ENCODE measurements around the gene NECAP2. TPM values are rescaled to one million over a fixed set of nuclear protein-coding genes. Genes with fewer than 3 reads are reported as not detected.
"Not testable (repeated sequence)": the region's sequence is repeated elsewhere in the genome, so short reads cannot be mapped to it uniquely, and the experiment has no call there.

NECAP2 gene
- total RNA-seq, 1 donor from 2014 or later: 51.3 TPM

GRCh38 chr1:16458831-16459230, 18.3 kb downstream of the NECAP2 start:
- no peak for DNase-seq (ENCODE audit: low spot score)

DNA sequence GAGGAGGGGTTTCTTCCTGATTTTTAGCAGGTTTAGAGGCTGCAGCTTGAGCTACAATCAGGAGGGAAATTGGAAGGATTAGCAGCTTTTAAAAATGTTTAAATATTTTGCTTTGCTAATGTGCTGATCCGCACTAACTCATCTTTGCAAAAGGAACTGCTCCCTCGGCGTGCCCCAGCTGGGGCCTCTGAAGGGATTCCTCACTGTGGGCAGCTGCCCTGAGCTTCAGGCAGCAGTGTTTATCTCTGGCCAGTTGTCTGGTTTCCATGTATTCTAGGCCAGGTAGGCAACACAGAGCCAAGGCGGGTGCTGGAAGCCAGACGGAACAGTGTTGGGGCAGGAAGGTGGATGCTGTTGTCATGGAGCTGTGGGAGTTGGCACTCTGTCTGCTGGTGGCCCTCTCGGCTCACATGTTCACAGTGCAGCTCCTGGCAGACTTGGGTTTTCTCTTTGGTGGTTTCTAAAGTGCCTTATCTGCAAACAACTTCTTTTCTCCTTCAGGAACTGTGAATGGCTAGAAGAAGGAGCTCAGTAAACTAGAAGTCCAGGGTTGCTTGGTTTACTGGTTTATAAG, 18.9 kb downstream of the NECAP2 start:
- DNase-seq (ENCODE audit: low spot score): no peak

DNA sequence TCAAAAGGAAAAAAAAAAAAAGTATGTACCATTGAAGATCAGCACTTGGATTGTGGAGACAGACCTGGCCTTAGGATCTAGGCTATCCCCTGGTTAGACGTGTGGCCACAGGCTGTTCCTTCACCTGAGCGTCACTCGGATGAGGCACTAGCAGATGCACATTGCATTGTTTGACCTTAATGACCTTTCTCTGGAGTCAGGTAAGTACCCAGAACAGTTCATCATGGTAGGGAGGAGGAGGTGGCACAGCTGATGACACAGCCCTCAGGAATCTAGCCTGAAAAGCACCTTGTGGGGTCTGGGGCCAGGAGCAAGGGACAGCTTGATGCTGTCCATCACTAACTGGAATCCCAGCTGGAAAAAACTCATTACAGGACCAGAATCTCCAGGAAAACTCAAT, 21.2 kb downstream of the NECAP2 start:
- DNase-seq (ENCODE audit: low spot score): no peak

- no peak for DNase-seq (ENCODE audit: low spot score)
Measured at GRCh38 chr1:16462773-16463330, 22.3 kb downstream of the NECAP2 start.

GRCh38 chr1:16464917-16465625, 24.5 kb downstream of the NECAP2 start:
- DNase-seq (ENCODE audit: low spot score): no peak

GRCh38 chr1:16468558-16468957, 28.0 kb downstream of the NECAP2 start:
- DNase-seq (ENCODE audit: low spot score): no peak

- DNase-seq (ENCODE audit: low spot score): no peak
Measured at GRCh38 chr1:16474166-16474800, 33.8 kb downstream of the NECAP2 start.

DNA sequence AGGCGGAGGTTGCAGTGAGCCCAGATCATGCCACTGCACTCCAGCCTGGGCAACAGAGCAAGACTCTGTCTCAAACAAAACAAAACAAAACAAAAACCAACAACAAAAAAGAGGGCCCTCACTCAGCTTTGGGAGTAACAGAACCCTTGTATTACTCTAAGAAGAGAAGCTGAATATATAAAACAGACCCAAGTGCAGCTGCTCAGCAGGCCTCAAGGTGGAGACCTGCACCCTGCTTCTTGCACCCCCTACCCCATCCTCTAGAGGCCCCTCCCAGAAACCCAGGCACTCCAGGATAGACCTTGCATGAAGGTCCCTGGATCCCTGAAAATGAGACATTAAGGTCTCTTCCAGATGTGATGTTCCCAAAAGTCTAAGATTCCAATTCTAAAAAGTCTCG, 34.4 kb downstream of the NECAP2 start:
- not testable (repeated sequence) for DNase-seq (ENCODE audit: low spot score)

DNA sequence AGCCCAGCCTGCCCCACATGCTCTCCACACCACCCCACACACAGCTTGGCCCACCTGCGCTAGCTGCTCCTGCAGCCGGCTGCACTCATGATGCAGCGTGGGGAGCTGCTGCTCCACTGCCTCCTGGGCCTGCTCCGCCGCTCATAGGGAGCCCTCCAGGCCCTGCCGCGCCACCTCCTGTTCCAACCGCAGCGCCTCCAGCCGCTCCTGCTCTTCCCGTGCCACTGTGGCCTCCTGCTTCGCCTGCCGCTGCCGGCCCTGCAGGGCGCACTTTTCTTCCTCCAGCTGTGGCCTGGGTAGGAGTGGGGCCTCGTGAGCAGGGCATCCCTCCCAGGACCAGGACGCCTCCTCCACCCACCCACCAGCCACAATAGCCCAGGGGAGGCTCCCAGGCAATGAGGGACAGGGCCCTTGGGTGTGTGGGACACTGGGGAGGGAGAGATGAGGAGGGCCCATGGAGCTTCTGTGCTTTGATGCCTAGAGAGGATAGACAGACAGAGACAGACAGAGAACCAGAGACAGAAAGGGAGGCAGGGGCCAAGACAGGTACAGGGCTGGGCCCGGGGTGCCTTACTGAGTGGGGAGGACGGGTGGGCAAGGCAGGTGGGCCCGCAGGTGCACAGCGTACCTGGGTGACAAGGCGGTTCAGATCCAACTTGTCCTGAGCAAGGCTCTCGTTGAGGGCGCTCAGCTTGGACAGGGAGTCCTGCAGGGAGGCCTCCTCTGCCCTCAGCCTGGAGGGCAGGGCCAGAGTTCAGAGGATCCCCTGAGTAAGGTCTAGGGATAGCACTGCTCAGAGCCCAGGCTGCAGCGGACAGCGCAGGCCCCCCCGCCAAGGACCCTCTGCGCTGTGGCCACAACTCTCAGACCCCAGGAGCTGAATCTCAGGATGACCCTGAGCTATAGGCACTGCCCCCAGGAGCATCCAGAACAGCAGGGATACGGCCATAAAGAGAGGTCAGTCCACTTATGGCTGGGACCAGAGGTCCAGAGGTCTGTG, 35.5 kb downstream of the NECAP2 start:
- DNase-seq (ENCODE audit: low spot score): not testable (repeated sequence)

DNA sequence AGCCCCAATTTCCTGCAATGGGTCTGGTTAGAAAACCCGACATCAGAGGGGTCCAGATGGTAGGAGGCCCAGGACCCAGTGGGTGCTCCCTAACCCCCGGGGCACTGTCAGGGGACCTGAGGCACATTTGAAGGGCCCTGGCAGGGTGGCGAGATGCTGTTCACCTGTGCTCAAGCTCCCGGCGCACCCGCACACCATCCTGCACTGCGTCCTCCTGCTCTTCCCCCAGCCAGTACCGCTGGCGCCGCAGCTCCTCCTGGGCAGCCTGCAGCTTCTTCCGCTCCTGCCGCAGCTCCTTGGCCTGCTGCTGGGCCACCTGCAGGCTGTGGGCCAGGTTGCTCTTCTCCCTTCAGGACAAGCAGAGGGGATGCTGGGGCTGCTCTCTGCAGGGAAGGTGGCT, 37.6 kb downstream of the NECAP2 start:
- no peak for DNase-seq (ENCODE audit: low spot score)

DNA sequence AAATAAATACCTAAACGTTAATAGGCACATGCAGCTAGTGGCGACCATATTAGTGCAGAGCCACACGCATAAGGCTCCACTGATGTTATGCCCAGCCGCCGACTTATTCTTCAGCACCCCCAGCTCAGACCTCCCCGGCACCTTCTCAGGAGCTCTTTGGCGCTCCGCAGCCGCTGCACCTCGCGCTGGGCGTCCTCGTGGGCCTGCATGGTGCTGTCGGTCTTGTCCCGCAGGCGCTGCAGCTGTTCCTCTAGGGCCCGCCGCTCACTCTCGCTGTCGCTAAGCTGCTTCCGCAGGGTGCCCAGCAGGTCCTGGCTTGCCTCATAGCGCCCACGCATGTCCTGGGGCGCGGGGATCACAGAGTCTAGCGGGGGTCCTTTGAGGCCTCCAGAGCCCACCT, 42.6 kb downstream of the NECAP2 start:
- DNase-seq (ENCODE audit: low spot score): not testable (repeated sequence)

GRCh38 chr1:16483639-16484500, 43.3 kb downstream of the NECAP2 start:
- DNase-seq (ENCODE audit: low spot score): not testable (repeated sequence)

DNA sequence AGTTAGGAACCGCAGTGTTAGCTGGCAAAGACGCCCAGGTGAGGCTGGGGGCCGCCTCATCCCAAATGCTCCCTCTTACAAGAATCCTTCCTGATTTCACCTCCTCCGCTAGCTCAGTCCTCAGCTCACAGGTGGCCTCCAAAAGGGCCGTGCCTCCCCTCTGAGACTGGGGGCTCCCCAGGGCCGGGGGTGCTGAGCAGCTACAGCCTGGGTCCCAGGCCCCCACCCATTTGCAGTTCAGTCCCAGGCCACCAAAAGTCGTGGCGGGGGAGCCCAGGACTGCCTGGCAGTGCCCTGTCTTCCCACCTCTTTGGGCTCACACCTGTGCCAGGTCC, 43.9 kb downstream of the NECAP2 start:
- DNase-seq (ENCODE audit: low spot score): no peak

DNA sequence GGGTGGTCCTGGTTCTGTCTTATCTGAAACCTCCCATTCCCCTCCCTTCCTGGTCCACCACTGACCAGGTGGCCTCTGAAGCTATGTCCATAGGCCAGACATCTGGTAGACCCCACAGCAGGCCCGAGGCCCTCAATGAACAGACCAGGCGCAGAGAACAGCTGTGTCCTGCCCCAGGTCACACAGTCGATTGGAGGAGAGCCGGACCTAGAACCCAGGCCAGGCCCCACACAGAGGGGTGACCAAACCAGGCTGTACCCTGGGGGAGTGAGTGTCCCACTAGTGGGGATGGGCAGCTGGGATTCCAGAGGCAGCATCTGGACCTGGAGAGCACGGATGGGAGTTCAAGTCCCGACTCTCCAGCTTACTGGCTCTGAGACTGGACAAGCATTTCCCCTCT, 44.4 kb downstream of the NECAP2 start:
- DNase-seq (ENCODE audit: low spot score): no peak

DNA sequence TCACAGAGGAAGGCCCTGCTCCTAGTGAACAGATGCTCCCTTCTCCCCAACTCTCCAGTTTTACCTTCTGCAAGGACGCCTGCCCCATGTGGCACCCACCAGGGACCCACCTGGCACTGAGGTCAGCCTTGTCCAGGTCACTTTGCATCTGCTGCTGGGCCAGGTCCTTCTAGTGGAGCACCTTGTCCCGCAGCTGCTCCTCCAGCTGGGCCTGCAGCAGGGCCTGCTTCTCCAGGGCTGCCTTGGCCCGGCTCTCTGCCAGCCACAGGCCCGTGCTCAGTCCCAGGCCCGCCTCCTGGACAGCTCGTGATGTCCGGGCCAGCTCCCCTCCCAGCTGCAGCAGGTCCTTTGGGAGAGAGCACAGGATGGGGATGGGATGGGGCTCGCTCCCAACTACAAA, 45.8 kb downstream of the NECAP2 start:
- not testable (repeated sequence) for DNase-seq (ENCODE audit: low spot score)

DNA sequence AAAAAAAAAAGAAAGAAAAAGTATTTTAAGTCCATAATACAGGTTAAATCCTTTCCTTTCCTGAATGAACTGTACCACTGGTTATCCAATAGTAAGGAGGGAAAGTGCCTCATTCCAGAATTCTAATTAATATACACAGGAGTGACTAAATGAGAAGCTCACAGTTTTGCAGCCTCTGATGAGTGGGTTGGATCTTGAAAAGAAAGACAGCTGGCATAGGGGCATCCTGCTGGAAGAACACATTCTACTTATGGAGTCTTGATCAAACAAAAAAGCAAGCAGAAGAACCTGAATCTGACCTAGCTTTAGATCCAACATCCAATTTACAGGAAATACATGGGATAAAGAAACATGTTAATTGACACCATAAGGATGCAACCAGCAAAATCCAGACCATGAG, 46.5 kb downstream of the NECAP2 start:
- not testable (repeated sequence) for DNase-seq (ENCODE audit: low spot score)

GRCh38 chr1:16489195-16489880, 48.8 kb downstream of the NECAP2 start:
- not testable (repeated sequence) for DNase-seq (ENCODE audit: low spot score)

DNA sequence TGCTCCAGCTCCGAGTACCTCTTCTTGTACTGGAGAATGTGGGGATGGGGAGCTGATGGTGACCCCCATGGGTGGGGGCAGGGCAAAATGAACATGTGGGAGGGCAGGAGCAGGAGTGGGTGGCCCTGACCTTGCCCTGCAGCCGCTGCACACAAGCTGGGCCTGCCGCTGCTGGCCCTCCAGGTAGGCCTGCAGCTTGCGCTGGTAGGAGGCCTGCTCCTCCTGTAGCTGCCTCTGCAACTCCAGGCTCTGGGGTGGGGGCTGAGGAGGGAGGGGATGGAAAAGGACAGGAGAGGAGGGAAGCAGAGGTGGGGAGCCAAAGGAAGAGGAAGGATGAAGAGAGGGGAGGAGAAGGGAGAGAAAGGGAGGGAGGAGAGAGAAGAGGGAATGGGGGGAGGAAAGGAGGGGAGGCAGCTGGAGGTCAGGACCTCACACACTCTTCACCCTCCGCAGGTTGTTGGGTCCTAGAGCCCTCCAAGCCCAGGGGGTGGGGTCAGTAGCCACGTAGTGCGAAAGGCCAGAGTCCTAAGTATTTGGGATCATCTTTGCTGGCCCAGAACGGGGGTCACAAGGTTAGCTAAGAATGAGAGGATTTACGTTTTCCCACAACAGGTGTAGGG, 50.6 kb downstream of the NECAP2 start:
- no peak for DNase-seq (ENCODE audit: low spot score)

GRCh38 chr1:16492937-16493336, 52.4 kb downstream of the NECAP2 start:
- DNase-seq (ENCODE audit: low spot score): not testable (repeated sequence)

GRCh38 chr1:16493731-16494130, 53.2 kb downstream of the NECAP2 start:
- DNase-seq (ENCODE audit: low spot score): not testable (repeated sequence)
